PC-9 (cell line): ENCODE measurements around the gene RIMS4.

Experiments used
- EZH2 ChIP-seq: fragments of 200-600 bp; sonication (generic); IDR thresholded peaks from 2 replicates; pipeline ENCODE4 v1.8.0; 2017; ENCODE audit warnings: antibody characterized with exemption, low read depth
- TF ChIP-seq, protein P1 (sequence below): fragments of 200-600 bp; sonication (generic); conservative IDR thresholded peaks from 2 replicates; pipeline ENCODE4 v1.6.1; 2017; ENCODE audit warnings: mixed run types, antibody characterized with exemption, mild to moderate bottlenecking, moderate library complexity

DNA sequence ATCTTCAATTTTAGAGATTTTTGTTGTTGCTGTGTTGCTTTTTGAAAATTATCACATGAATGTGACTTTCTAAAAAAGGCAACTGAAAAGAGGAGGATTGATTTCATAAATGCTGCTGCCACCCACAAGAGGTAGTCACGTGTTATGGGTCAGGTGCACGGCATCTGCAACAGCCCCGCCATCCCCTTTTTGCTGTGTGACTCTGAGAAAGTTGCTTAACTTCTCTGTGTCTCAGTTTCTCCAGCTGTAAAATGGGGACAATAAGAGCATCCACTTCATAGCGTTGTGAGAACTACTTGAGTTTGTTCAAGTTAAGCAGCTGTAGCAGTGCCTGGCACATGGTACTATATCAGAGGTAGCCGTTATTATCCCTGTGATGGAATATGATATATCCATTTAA lies 84.5 kb downstream of the RIMS4 start:
- TF ChIP-seq, protein P1, sequence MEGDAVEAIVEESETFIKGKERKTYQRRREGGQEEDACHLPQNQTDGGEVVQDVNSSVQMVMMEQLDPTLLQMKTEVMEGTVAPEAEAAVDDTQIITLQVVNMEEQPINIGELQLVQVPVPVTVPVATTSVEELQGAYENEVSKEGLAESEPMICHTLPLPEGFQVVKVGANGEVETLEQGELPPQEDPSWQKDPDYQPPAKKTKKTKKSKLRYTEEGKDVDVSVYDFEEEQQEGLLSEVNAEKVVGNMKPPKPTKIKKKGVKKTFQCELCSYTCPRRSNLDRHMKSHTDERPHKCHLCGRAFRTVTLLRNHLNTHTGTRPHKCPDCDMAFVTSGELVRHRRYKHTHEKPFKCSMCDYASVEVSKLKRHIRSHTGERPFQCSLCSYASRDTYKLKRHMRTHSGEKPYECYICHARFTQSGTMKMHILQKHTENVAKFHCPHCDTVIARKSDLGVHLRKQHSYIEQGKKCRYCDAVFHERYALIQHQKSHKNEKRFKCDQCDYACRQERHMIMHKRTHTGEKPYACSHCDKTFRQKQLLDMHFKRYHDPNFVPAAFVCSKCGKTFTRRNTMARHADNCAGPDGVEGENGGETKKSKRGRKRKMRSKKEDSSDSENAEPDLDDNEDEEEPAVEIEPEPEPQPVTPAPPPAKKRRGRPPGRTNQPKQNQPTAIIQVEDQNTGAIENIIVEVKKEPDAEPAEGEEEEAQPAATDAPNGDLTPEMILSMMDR = no peak
- TF ChIP-seq EZH2 = no peak
